ENCODE data around the gene ASB10. TPM values are rescaled to one million over a fixed set of nuclear protein-coding genes. Genes with fewer than 3 reads are reported as not detected.
A peak's percentile ranks its signal among the peaks of the same experiment; 100 is the strongest.

The ASB10 gene
- total and polyA plus RNA-seq, 2 experiments from 2014 or later = not detected

- TF ChIP-seq ZNF462 (CRISPR knock-in tag; IDR thresholded peaks at IDR 0.05) = no peak
These were observed 25.6 kb upstream of the ASB10 start (continued) for GRCh38 chr7:151212626-151213025.

- no peak overlapping the region for H3K27ac Mint-ChIP-seq
- no peak overlapping the region for H2AFZ ChIP-seq
- no peak overlapping the region; the same call in 1 of the 2 replicates for H3K4me2 ChIP-seq
- peaks cover 20% of the 10 kb centered on the region for H3K27me3 Mint-ChIP-seq (ENCODE audit: insufficient read depth, low read depth, poor library complexity)
- H3K36me3 ChIP-seq (ENCODE audit: insufficient read depth) = peaks cover 15% of the 10 kb centered on the region
- H3K79me2 ChIP-seq (replicated peaks; ENCODE audit: insufficient read depth) = no peaks in the 10 kb centered on the region
- DNase-seq (ENCODE audit: low spot score) (no peak), ATAC-seq (peak; percentile 51)
- peaks cover 15% of the 10 kb centered on the region for H3K4me1 Mint-ChIP-seq
- H3F3A ChIP-seq (replicated peaks; ENCODE audit: low read depth) = no peaks in the 10 kb centered on the region
- peaks cover 41% of the 10 kb centered on the region for H3K36me3 Mint-ChIP-seq (ENCODE audit: low read depth)
- H3K4me3 Mint-ChIP-seq = no peak overlapping the region
- TF ChIP-seq CREB1 (CRISPR knock-in tag; IDR thresholded peaks at IDR 0.05; ENCODE audit: low read depth) = no peak
- no peak for TF ChIP-seq NANOG (IDR thresholded peaks at IDR 0.05; ENCODE audit: borderline replicate concordance)
- TF ChIP-seq CTCF (conservative IDR thresholded peaks at IDR 0.05; ENCODE audit: low read depth in 2 of 2) = peak; percentile 21 to 27; a peak in 3 of 4 replicates
- TF ChIP-seq ETS1 (IDR thresholded peaks at IDR 0.05) = no peak
- TF ChIP-seq EZH2 (IDR thresholded peaks at IDR 0.05; ENCODE audit: low read depth, unreplicated experiment) = no peak
- no peak for TF ChIP-seq POLR2AphosphoS5 (IDR thresholded peaks at IDR 0.05; ENCODE audit: low read depth)
- no peak for TF ChIP-seq STAT1 (IDR thresholded peaks at IDR 0.05; ENCODE audit: unreplicated experiment)
- peaks cover 7% of the 10 kb centered on the region for H3K4me1 ChIP-seq (ENCODE audit: insufficient read depth)
- no peaks in the 10 kb centered on the region for H3K9me3 Mint-ChIP-seq
- no peak overlapping the region for H3K4me3 ChIP-seq
- H3K27me3 ChIP-seq (ENCODE audit: insufficient read depth) = no peaks in the 10 kb centered on the region
- H4K20me1 ChIP-seq (replicated peaks; ENCODE audit: insufficient read depth) = no peaks in the 10 kb centered on the region; the same call in 1 of the 2 replicates
- H3K27ac ChIP-seq (ENCODE audit: low read depth) = no peak overlapping the region
- no peaks in the 10 kb centered on the region for H3K9me2 ChIP-seq (ENCODE audit: insufficient read depth)
These were observed 24.2 kb upstream of the ASB10 start for GRCh38 chr7:151211155-151211772.
